RWPE2 (cell line): ENCODE results near the gene USH2A.

Source experiments
- ATAC-seq: fragments of 200-7000 bp; cut with Tn5 transposase; 3 replicates; pipeline ENCODE4 v1.9.1; 2021; ENCODE audit warnings: low read depth
- DNase-seq: peaks from one replicate; pipeline ENCODE4 v3.0.0-alpha.2; 2020; ENCODE audit warnings: low spot score
- H3K27ac ChIP-seq: fragments of 450-650 bp; 2 replicates; pipeline ENCODE4 v1.5.1; 2017; ENCODE audit warnings: mild to moderate bottlenecking; ENCODE audit not compliant: poor library complexity, severe bottlenecking
- H3K27me3 ChIP-seq: fragments of 250-450 bp; sonication (Bioruptor Pico); 2 replicates; pipeline ENCODE4 v1.5.1; 2021; ENCODE audit warnings: mild to moderate bottlenecking, moderate library complexity; ENCODE audit not compliant: insufficient read depth, poor library complexity, severe bottlenecking
- H3K36me3 ChIP-seq: fragments of 250-450 bp; sonication (Bioruptor Pico); 2 replicates; pipeline ENCODE4 v1.5.1; 2020; ENCODE audit warnings: low read depth, mild to moderate bottlenecking, moderate library complexity
- H3K4me1 ChIP-seq: fragments of 250-450 bp; sonication (Bioruptor Pico); 2 replicates; pipeline ENCODE4 v1.5.1; 2021; ENCODE audit warnings: mild to moderate bottlenecking, moderate library complexity; ENCODE audit not compliant: insufficient read depth, poor library complexity, severe bottlenecking
- H3K4me3 ChIP-seq: fragments of 250-450 bp; sonication (Bioruptor Pico); 2 replicates; pipeline ENCODE4 v1.5.1; 2021; ENCODE audit warnings: mild to moderate bottlenecking, moderate library complexity; ENCODE audit not compliant: severe bottlenecking
- H3K9me3 ChIP-seq: fragments of 250-450 bp; sonication (Bioruptor Pico); 2 replicates; pipeline ENCODE4 v1.5.1; 2021; ENCODE audit warnings: mild to moderate bottlenecking, moderate library complexity; ENCODE audit not compliant: severe bottlenecking
- TF ChIP-seq, protein P1 (sequence below): fragments of 450-650 bp; IDR thresholded peaks from one replicate; pipeline ENCODE4 v1.5.1; 2017; ENCODE audit warnings: mild to moderate bottlenecking, moderate library complexity; ENCODE audit not compliant: poor library complexity, severe bottlenecking

USH2A gene

DNA sequence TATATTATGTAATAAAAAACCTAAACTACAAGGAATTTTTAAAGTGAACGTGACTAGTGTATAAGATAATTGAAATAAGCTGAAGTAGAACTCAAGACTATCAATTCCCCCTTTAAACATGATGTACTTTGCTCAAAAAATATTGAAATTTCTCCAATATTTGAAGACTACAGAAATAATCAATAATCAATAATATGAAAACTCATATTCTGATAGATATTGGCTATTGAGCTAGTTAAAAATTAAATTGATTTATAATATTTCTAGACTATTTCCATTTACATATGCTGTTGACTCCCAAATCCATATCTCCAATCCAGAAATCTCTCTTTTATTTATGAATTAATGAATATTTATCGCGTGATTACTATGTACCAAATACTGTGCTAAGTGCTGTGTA is 133.2 kb downstream of the USH2A start:
- H3K27ac ChIP-seq: no peak overlapping the region
- no peaks in the 10 kb centered on the region for H3K27me3 ChIP-seq
- DNase-seq: no peak
- no peak overlapping the region for H3K4me3 ChIP-seq
- no peaks in the 10 kb centered on the region for H3K9me3 ChIP-seq
- no peak for ATAC-seq
- H3K4me1 ChIP-seq: no peaks in the 10 kb centered on the region
- TF ChIP-seq, protein P1, sequence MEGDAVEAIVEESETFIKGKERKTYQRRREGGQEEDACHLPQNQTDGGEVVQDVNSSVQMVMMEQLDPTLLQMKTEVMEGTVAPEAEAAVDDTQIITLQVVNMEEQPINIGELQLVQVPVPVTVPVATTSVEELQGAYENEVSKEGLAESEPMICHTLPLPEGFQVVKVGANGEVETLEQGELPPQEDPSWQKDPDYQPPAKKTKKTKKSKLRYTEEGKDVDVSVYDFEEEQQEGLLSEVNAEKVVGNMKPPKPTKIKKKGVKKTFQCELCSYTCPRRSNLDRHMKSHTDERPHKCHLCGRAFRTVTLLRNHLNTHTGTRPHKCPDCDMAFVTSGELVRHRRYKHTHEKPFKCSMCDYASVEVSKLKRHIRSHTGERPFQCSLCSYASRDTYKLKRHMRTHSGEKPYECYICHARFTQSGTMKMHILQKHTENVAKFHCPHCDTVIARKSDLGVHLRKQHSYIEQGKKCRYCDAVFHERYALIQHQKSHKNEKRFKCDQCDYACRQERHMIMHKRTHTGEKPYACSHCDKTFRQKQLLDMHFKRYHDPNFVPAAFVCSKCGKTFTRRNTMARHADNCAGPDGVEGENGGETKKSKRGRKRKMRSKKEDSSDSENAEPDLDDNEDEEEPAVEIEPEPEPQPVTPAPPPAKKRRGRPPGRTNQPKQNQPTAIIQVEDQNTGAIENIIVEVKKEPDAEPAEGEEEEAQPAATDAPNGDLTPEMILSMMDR: no peak
- H3K36me3 ChIP-seq: no peaks in the 10 kb centered on the region

DNA sequence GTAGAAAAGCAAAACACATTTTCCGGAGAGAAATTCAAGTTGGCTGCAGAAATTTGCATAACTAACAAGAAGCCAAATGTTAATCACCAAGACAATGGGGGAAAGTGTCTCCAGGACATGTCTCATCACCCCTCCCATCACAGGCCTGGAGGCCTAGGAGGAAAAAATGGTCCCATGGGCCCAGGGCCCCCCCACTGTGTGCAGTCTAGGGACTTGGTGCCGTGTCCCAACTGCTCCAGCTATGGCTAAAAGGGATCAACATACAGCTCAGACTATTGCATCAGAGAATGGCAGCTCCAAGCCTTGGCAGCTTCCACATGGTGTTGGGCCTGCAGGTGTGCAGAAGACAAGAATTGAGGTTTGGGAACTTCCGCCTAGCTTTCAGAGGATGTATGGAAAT is 138.2 kb downstream of the USH2A start:
- Histone ChIP-seq H3K4me3 (no peak overlapping the region), H3K36me3 (no peaks in the 10 kb centered on the region), H3K27me3 (no peaks in the 10 kb centered on the region), H3K4me1 (no peaks in the 10 kb centered on the region), H3K9me3 (no peaks in the 10 kb centered on the region), H3K27ac (no peak overlapping the region)
- DNase-seq (no peak), ATAC-seq (no peak)
- TF ChIP-seq, protein P1: no peak

DNA sequence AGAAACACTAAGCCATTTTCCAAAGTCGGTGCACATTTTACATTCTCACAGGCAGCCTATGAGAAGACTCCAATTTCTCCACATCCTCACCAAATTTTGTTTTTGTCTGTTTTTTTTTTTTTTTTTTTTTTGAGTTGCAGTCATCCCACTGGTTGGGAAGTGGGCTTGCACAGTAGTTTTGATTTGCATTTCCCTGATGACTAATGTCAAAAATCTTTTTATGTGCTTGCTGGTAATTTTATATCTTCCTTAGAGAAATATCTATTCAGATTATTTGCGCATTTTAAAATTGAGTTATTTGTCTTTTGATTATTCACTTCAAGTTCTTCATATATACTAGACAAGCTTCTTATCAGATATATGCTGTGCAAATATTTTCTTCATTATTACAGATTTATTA is 141.5 kb downstream of the USH2A start:
- no peak for DNase-seq
- H3K27me3 ChIP-seq: no peaks in the 10 kb centered on the region
- no peaks in the 10 kb centered on the region for H3K4me1 ChIP-seq
- no peak overlapping the region for H3K4me3 ChIP-seq
- no peaks in the 10 kb centered on the region for H3K36me3 ChIP-seq
- no peak for ATAC-seq
- no peaks in the 10 kb centered on the region for H3K9me3 ChIP-seq
- TF ChIP-seq, protein P1: no peak
- H3K27ac ChIP-seq: no peak overlapping the region

DNA sequence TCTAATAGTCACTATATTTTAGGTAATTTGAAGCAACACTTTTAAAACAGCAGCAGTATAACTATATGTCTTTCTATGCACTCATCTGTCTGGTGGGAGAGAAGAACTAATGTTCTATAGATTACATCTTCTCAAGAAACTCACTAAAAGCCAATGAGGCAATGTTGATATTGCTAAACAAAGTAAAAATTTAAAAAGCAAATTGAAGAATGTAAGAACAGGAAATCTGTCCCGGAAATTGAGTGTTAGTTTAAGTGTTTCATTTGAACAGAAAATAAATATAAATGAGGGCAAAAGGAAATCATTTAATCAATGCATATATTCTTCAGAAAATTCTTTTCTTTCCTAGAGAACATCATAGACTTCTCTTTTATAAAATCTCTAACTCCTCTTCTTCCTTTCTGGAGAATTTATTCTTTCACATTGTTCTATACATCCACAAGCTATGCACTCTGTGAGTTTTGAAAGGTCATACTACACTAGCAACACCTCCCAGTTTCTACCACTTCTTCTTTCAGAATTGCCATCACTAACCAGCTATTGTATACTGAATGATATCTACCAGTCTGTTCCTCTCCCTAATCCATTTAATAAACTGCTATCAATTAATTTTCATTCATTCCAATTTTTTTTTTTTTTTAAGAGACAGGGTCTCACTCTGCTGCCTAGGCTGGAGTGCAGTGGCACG is 153.0 kb downstream of the USH2A start:
- no peaks in the 10 kb centered on the region for H3K9me3 ChIP-seq
- H3K36me3 ChIP-seq: no peaks in the 10 kb centered on the region
- no peak for ATAC-seq
- no peak overlapping the region for H3K4me3 ChIP-seq
- no peak for DNase-seq
- no peaks in the 10 kb centered on the region for H3K27me3 ChIP-seq
- H3K27ac ChIP-seq: no peak overlapping the region
- no peaks in the 10 kb centered on the region for H3K4me1 ChIP-seq
- TF ChIP-seq, protein P1: no peak

DNA sequence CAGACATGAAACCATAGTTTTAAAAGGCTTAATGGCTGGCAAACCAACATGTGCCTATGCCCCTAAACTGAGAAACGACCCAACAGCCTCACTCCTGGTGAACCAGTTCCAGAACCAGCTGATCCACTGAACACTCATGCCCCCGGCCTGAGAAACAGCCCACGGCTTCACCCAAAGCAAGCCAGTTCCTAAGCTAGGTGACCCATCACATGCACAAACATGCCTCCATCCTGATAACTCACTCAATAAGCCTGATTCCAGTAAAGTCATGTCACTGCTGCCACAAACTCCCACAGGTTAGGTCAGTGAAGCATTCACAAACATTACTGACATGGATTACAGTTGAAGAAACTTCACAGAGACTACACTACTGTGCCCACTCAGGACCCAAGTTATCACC is 161.6 kb downstream of the USH2A start:
- Histone ChIP-seq H3K27ac (no peak overlapping the region), H3K27me3 (no peaks in the 10 kb centered on the region), H3K9me3 (no peaks in the 10 kb centered on the region), H3K36me3 (no peaks in the 10 kb centered on the region), H3K4me3 (no peak overlapping the region), H3K4me1 (no peaks in the 10 kb centered on the region)
- ATAC-seq (no peak), DNase-seq (no peak)
- TF ChIP-seq, protein P1: no peak
